HFF-Myc (cell line): ENCODE data around the gene VANGL1.

ENCODE experiments used
- DNase-seq: peaks from one replicate; pipeline ENCODE4 v3.0.0-alpha.2; 2011; ENCODE audit warnings: low read depth; ENCODE audit errors: extremely low read depth
- H3K4me3 ChIP-seq: replicated peaks from 2 replicates; pipeline ENCODE4 v1.5.1; 2011; ENCODE audit warnings: low read depth, mild to moderate bottlenecking, control low read depth, low read length
- TF ChIP-seq, protein P1 (sequence below): IDR thresholded peaks from 2 replicates; pipeline ENCODE4 v1.5.1; 2012; ENCODE audit warnings: mild to moderate bottlenecking, low read depth, low read length, control low read depth; ENCODE audit errors: missing control alignments

The VANGL1 gene

GRCh38 chr1:115604508-115604907, 37.3 kb upstream of the VANGL1 start:
- TF ChIP-seq, protein P1, sequence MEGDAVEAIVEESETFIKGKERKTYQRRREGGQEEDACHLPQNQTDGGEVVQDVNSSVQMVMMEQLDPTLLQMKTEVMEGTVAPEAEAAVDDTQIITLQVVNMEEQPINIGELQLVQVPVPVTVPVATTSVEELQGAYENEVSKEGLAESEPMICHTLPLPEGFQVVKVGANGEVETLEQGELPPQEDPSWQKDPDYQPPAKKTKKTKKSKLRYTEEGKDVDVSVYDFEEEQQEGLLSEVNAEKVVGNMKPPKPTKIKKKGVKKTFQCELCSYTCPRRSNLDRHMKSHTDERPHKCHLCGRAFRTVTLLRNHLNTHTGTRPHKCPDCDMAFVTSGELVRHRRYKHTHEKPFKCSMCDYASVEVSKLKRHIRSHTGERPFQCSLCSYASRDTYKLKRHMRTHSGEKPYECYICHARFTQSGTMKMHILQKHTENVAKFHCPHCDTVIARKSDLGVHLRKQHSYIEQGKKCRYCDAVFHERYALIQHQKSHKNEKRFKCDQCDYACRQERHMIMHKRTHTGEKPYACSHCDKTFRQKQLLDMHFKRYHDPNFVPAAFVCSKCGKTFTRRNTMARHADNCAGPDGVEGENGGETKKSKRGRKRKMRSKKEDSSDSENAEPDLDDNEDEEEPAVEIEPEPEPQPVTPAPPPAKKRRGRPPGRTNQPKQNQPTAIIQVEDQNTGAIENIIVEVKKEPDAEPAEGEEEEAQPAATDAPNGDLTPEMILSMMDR, result no peak
- H3K4me3 ChIP-seq, result no peak overlapping the region
- no peak for DNase-seq

DNA sequence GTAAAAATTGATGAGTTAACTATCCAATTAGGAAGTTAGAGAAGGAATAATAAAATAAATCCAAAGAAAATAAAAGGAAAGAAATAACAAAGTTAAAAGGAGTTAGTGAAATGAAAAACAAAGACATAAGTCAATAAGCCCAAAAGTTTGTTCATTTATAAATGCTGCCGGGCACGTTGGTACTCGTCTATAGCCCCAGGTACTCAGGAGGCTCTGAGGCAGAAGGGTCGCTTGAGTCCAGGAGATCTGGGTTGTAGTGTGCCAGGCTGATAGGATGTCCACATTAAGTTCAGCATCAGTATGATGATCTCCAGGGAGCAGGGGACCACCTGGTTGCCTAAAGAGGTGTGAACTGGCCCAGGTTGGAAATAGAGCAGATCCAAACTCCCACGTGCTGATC, 35.5 kb upstream of the VANGL1 start:
- DNase-seq, result no peak
- no peak overlapping the region for H3K4me3 ChIP-seq
- TF ChIP-seq, protein P1, result no peak

- TF ChIP-seq, protein P1, result no peak
- H3K4me3 ChIP-seq, result no peak overlapping the region
- no peak for DNase-seq
Measured at GRCh38 chr1:115609021-115609420, 32.7 kb upstream of the VANGL1 start.

DNA sequence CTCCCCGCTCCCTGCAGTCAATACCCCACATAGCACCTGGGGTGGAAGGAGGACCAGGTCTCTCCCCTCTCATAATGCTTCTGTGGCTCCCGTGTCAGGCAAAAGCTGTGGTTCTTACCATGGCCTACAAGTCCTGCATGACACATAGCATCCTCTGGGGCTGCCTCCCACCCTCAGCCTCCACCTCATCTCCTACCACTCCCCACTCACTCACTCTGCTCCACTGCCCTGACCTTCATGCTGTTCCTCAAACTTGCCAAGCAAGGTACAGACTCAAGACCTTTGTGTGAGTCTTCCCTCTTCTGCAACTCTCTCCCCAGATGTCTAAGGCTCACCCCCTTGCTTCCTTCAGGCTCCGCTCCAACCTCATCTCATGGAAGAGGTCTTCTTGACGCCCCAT, 28.0 kb upstream of the VANGL1 start:
- DNase-seq, result no peak
- TF ChIP-seq, protein P1, result no peak
- no peak overlapping the region for H3K4me3 ChIP-seq

GRCh38 chr1:115620453-115620852, 21.3 kb upstream of the VANGL1 start:
- no peak for DNase-seq
- TF ChIP-seq, protein P1, result no peak
- H3K4me3 ChIP-seq, result no peak overlapping the region

DNA sequence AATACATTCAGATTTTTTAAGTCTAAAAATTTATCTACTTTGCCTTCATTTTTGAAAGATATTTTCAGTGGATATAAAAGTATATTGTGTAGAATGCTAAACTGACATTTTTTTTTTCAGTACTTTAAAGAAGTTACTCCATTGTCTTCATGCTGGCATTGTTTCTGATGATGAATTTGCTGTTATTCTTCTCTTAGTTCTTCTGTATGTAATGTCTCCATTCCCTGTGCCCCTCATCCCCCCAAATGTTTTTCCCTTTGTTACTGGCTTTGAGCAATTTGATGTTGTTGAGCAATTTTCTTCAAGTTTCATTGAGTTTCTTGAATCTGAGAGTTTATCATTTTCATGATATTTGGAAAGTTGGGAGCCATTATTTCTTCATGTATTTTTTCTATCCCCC, 20.8 kb upstream of the VANGL1 start:
- H3K4me3 ChIP-seq, result no peak overlapping the region
- no peak for DNase-seq
- TF ChIP-seq, protein P1, result no peak

GRCh38 chr1:115624859-115625258, 16.9 kb upstream of the VANGL1 start:
- DNase-seq, result no peak
- no peak overlapping the region for H3K4me3 ChIP-seq
- TF ChIP-seq, protein P1, result no peak
